HCT116 (cell line): ENCODE measurements around the gene EPN1.

Experiments
- CTCF ChIP-seq, 3 experiments: fragments of 200-600 bp in 1 of 3; sonication (generic) in 1 of 3; IDR thresholded peaks in 2 of 3; conservative IDR thresholded peaks in 1 of 3; 2 replicates each; pipeline ENCODE4 v1.5.1; 2012 to 2017; ENCODE audit warnings: low read depth in 2 of 3, low read length in 2 of 3, antibody characterized with exemption in 1 of 3, borderline replicate concordance in 1 of 3, control low read depth in 1 of 3, mild to moderate bottlenecking in 1 of 3, mixed read lengths in 1 of 3, mixed run types in 1 of 3, moderate library complexity in 1 of 3; ENCODE audit not compliant: insufficient read depth in 1 of 3
- EZH2 ChIP-seq: fragments of 200-600 bp; sonication (generic); IDR thresholded peaks from 2 replicates; pipeline ENCODE4 v1.6.1; 2017; ENCODE audit warnings: antibody characterized with exemption, mixed run types
- EZH2phosphoT487 ChIP-seq: fragments of 200-600 bp; IDR thresholded peaks from 2 replicates; pipeline ENCODE4 v1.6.1; 2018; ENCODE audit warnings: antibody characterized with exemption, borderline replicate concordance
- POLR2A ChIP-seq: IDR thresholded peaks from 2 replicates; pipeline ENCODE4 v1.7.0; 2011; ENCODE audit warnings: borderline replicate concordance; ENCODE audit not compliant: insufficient read depth, insufficient read length; ENCODE audit errors: extremely low read depth
- POLR2AphosphoS5 ChIP-seq: IDR thresholded peaks from 2 replicates; pipeline ENCODE4 v1.6.1; 2011; ENCODE audit warnings: mild to moderate bottlenecking, low read depth, low read length, moderate library complexity
- SRF ChIP-seq: IDR thresholded peaks from 2 replicates; pipeline ENCODE4 v1.6.1; 2012; ENCODE audit warnings: low read depth
- TCF7L2 ChIP-seq: IDR thresholded peaks from 2 replicates; pipeline ENCODE4 v1.7.0; 2011; ENCODE audit warnings: borderline replicate concordance, inconsistent platforms; ENCODE audit not compliant: insufficient read depth, insufficient read length; ENCODE audit errors: extremely low read depth
- ZBTB33 ChIP-seq: IDR thresholded peaks from 2 replicates; pipeline ENCODE4 v1.6.1; 2011; ENCODE audit warnings: mild to moderate bottlenecking, low read length, moderate library complexity; ENCODE audit not compliant: insufficient replicate concordance; ENCODE audit errors: extremely low read depth
- ZNF274 ChIP-seq: fragments of 200-500 bp; sonication (Bioruptor generic); IDR thresholded peaks from 2 replicates; pipeline ENCODE4 v1.6.1; 2014; ENCODE audit warnings: mild to moderate bottlenecking, low read depth, low read length, inconsistent platforms
- TF ChIP-seq, protein P1 (sequence below): IDR thresholded peaks from 2 replicates; pipeline ENCODE4 v1.6.1; 2012
- TF ChIP-seq, protein P2 (sequence below): IDR thresholded peaks from 2 replicates; pipeline ENCODE4 v1.6.1; 2012; ENCODE audit warnings: low read depth

- TF ChIP-seq ZNF274, result no peak
- no peak for TF ChIP-seq EZH2phosphoT487
- TF ChIP-seq SRF, result no peak
- TF ChIP-seq POLR2A, result no peak
- TF ChIP-seq POLR2AphosphoS5, result no peak
- no peak for TF ChIP-seq CTCF (IDR thresholded peaks at IDR 0.05 in 2 of 3, conservative IDR thresholded peaks at IDR 0.05 in 1 of 3; ENCODE audit: borderline replicate concordance in 1 of 3, insufficient read depth in 1 of 3, low read depth in 2 of 3, low read length in 2 of 3)
- TF ChIP-seq, protein P1, sequence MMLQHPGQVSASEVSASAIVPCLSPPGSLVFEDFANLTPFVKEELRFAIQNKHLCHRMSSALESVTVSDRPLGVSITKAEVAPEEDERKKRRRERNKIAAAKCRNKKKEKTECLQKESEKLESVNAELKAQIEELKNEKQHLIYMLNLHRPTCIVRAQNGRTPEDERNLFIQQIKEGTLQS, result no peak
- TF ChIP-seq, protein P2, sequence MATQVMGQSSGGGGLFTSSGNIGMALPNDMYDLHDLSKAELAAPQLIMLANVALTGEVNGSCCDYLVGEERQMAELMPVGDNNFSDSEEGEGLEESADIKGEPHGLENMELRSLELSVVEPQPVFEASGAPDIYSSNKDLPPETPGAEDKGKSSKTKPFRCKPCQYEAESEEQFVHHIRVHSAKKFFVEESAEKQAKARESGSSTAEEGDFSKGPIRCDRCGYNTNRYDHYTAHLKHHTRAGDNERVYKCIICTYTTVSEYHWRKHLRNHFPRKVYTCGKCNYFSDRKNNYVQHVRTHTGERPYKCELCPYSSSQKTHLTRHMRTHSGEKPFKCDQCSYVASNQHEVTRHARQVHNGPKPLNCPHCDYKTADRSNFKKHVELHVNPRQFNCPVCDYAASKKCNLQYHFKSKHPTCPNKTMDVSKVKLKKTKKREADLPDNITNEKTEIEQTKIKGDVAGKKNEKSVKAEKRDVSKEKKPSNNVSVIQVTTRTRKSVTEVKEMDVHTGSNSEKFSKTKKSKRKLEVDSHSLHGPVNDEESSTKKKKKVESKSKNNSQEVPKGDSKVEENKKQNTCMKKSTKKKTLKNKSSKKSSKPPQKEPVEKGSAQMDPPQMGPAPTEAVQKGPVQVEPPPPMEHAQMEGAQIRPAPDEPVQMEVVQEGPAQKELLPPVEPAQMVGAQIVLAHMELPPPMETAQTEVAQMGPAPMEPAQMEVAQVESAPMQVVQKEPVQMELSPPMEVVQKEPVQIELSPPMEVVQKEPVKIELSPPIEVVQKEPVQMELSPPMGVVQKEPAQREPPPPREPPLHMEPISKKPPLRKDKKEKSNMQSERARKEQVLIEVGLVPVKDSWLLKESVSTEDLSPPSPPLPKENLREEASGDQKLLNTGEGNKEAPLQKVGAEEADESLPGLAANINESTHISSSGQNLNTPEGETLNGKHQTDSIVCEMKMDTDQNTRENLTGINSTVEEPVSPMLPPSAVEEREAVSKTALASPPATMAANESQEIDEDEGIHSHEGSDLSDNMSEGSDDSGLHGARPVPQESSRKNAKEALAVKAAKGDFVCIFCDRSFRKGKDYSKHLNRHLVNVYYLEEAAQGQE, result no peak
- no peak for TF ChIP-seq EZH2
- TF ChIP-seq TCF7L2, result no peak
- TF ChIP-seq ZBTB33, result no peak
Observed at GRCh38 chr19:55678121-55678671, 3.2 kb downstream of the EPN1 start.
